H1 (cell line): ENCODE data around the gene CABP1. TPM values are rescaled to one million over a fixed set of nuclear protein-coding genes. Genes with fewer than 3 reads are reported as not detected.

Source experiments
- CTCF ChIA-PET: fragments of 300-600 bp; sonication (Branson Sonifier 250); formaldehyde crosslinking; loops from one replicate; lab custom pipeline; 2021; ENCODE audit not compliant: partially characterized antibody; lab: Charles Lee
- POLR2A ChIA-PET: fragments of 300-600 bp; sonication (Branson Sonifier 250); formaldehyde crosslinking; loops from one replicate; lab custom pipeline; 2021; ENCODE audit warnings: inconsistent platforms; ENCODE audit not compliant: partially characterized antibody; lab: Charles Lee
- DNase-seq, 2 experiments: peaks; one replicate each; pipeline versions ENCODE4 v3.0.0 to v3.0.0-alpha.2; 2010 to 2022; ENCODE audit warnings: low spot score in 2 of 2, low read depth in 1 of 2, mixed read lengths in 1 of 2
- FAIRE-seq: peaks from 2 replicates; lab custom pipeline; 2011; peaks lifted over from hg19 to GRCh38; lab: Jason Lieb, UNC
- H2AFZ ChIP-seq: 2 replicates; pipeline ENCODE4 v1.8.1; 2012; ENCODE audit warnings: low read length, inconsistent platforms
- H2AK5ac ChIP-seq: 2 replicates; pipeline ENCODE4 v1.6.1; 2013; ENCODE audit warnings: low read depth, low read length
- H2BK120ac ChIP-seq: replicated peaks from 2 replicates; pipeline ENCODE3; 2013; ENCODE audit warnings: low read depth, low read length, inconsistent platforms
- H2BK12ac ChIP-seq: 2 replicates; pipeline ENCODE4 v1.6.1; 2013; ENCODE audit warnings: low read depth, low read length
- H2BK15ac ChIP-seq: 2 replicates; pipeline ENCODE4 v1.6.1; 2013; ENCODE audit warnings: low read length
- H2BK20ac ChIP-seq: 2 replicates; pipeline ENCODE4 v1.6.1; 2013; ENCODE audit warnings: low read length
- H2BK5ac ChIP-seq: 2 replicates; pipeline ENCODE4 v1.6.1; 2013; ENCODE audit warnings: low read depth, low read length
- H3K14ac ChIP-seq: 2 replicates; pipeline ENCODE4 v1.6.1; 2013; ENCODE audit warnings: inconsistent platforms; ENCODE audit not compliant: insufficient read length
- H3K18ac ChIP-seq: 2 replicates; pipeline ENCODE4 v1.6.1; 2013; ENCODE audit warnings: low read length; ENCODE audit errors: extremely low read depth
- H3K23ac ChIP-seq: 2 replicates; pipeline ENCODE4 v1.6.1; 2013; ENCODE audit warnings: inconsistent platforms; ENCODE audit not compliant: insufficient read length
- H3K23me2 ChIP-seq: 2 replicates; pipeline ENCODE4 v1.6.1; 2013; ENCODE audit warnings: low read depth, low read length
- H3K27ac ChIP-seq: 2 replicates; pipeline ENCODE4 v1.6.1; 2011; ENCODE audit warnings: low read depth, low read length, inconsistent platforms
- H3K27me3 ChIP-seq, 4 experiments: replicated peaks in 1 of 4; 1 replicate in 1 of 4; 2 replicates in 3 of 4; pipeline versions ENCODE4 v1.6.1 to v1.8.1; 2011 to 2013; ENCODE audit warnings: low read length in 3 of 4, mild to moderate bottlenecking in 3 of 4, inconsistent platforms in 2 of 4, mixed read lengths in 2 of 4, moderate library complexity in 1 of 4; ENCODE audit not compliant: control insufficient read depth in 3 of 4, insufficient read depth in 3 of 4; ENCODE audit errors: extremely low read depth in 1 of 4
- H3K36me3 ChIP-seq, 4 experiments: 2 replicates each; pipeline versions ENCODE4 v1.6.1 to v1.8.1; 2011 to 2013; ENCODE audit warnings: mild to moderate bottlenecking in 4 of 4, low read length in 3 of 4, moderate library complexity in 2 of 4, control low read depth in 1 of 4, inconsistent platforms in 1 of 4; ENCODE audit not compliant: insufficient read depth in 4 of 4, control insufficient read depth in 2 of 4
- H3K4ac ChIP-seq: replicated peaks from 2 replicates; pipeline ENCODE3; 2013; ENCODE audit warnings: low read length, low read depth, mixed read lengths, inconsistent platforms; ENCODE audit not compliant: insufficient read length
- H3K4me1 ChIP-seq, 4 experiments: replicated peaks in 1 of 4; 1 replicate in 1 of 4; 2 replicates in 3 of 4; pipeline versions ENCODE4 v1.6.1 to v1.8.1; 2011 to 2013; ENCODE audit warnings: low read length in 3 of 4, inconsistent platforms in 2 of 4, mixed read lengths in 1 of 4; ENCODE audit not compliant: insufficient read depth in 4 of 4, control insufficient read depth in 3 of 4
- H3K4me2 ChIP-seq, 2 experiments: 2 replicates each; pipeline versions ENCODE4 v1.6.1 to v1.8.1; 2011 to 2013; ENCODE audit warnings: low read depth in 2 of 2, low read length in 2 of 2, control low read depth in 1 of 2, inconsistent platforms in 1 of 2, mild to moderate bottlenecking in 1 of 2; ENCODE audit not compliant: insufficient read depth in 1 of 2
- H3K4me3 ChIP-seq, 4 experiments: fragments of 200-600, 300-600 bp in 1 of 4; sonication (generic), shearing (Covaris generic), sonication (Bioruptor Twin) in 1 of 4; 2 replicates each; pipeline versions ENCODE4 v1.5.1 to v1.8.1; 2011 to 2016; ENCODE audit warnings: low read length in 4 of 4, low read depth in 3 of 4, control low read depth in 2 of 4, inconsistent platforms in 2 of 4, mild to moderate bottlenecking in 2 of 4, mixed read lengths in 1 of 4, moderate library complexity in 1 of 4; ENCODE audit not compliant: insufficient read depth in 2 of 4; ENCODE audit errors: extremely low read depth in 1 of 4
- H3K56ac ChIP-seq: replicated peaks from 2 replicates; pipeline ENCODE3; 2013; ENCODE audit warnings: low read depth, mild to moderate bottlenecking, mixed read lengths, low read length, inconsistent platforms; ENCODE audit not compliant: insufficient read length
- H3K79me1 ChIP-seq: 2 replicates; pipeline ENCODE4 v1.6.1; 2013; ENCODE audit warnings: low read depth, low read length, control low read depth
- H3K79me2 ChIP-seq, 2 experiments: 2 replicates each; pipeline versions ENCODE4 v1.6.1 to v1.8.1; 2012 to 2013; ENCODE audit warnings: low read length in 2 of 2, mild to moderate bottlenecking in 2 of 2, inconsistent platforms in 1 of 2; ENCODE audit not compliant: insufficient read depth in 2 of 2, control insufficient read depth in 1 of 2
- H3K9ac ChIP-seq, 4 experiments: replicated peaks in 1 of 4; 1 replicate in 1 of 4; 2 replicates in 3 of 4; pipeline versions ENCODE4 v1.6.1 to v1.8.1; 2011 to 2013; ENCODE audit warnings: low read depth in 3 of 4, low read length in 3 of 4, control low read depth in 2 of 4, mild to moderate bottlenecking in 2 of 4, moderate library complexity in 2 of 4, inconsistent platforms in 1 of 4; ENCODE audit errors: extremely low read depth in 1 of 4
- H3K9me3 ChIP-seq, 2 experiments: 2 replicates each; pipeline versions ENCODE4 v1.6.1 to v1.8.1; 2012 to 2013; ENCODE audit warnings: mild to moderate bottlenecking in 2 of 2, moderate library complexity in 2 of 2, control low read depth in 1 of 2, inconsistent platforms in 1 of 2, low read depth in 1 of 2, low read length in 1 of 2, mixed read lengths in 1 of 2; ENCODE audit not compliant: insufficient read depth in 2 of 2
- H4K20me1 ChIP-seq, 2 experiments: replicated peaks in 1 of 2; 2 replicates each; pipeline versions ENCODE3 to v1.8.1; 2011 to 2013; ENCODE audit warnings: inconsistent platforms in 2 of 2, low read length in 2 of 2, mild to moderate bottlenecking in 1 of 2; ENCODE audit not compliant: insufficient read depth in 2 of 2, control insufficient read depth in 1 of 2
- H4K5ac ChIP-seq: 2 replicates; pipeline ENCODE4 v1.6.1; 2013; ENCODE audit warnings: low read length, low read depth, mixed read lengths, inconsistent platforms; ENCODE audit not compliant: insufficient read length
- H4K8ac ChIP-seq: 2 replicates; pipeline ENCODE4 v1.8.0; 2013; ENCODE audit warnings: mild to moderate bottlenecking, moderate library complexity, low read length, inconsistent platforms; ENCODE audit not compliant: insufficient read depth; ENCODE audit errors: extremely low read depth
- H4K91ac ChIP-seq: replicated peaks from 2 replicates; pipeline ENCODE3; 2013; ENCODE audit warnings: low read length, mixed read lengths, inconsistent platforms; ENCODE audit not compliant: insufficient read length
- ATF3 ChIP-seq: IDR thresholded peaks from 2 replicates; pipeline ENCODE4 v1.6.1; 2011; ENCODE audit warnings: low read depth, mild to moderate bottlenecking, low read length; ENCODE audit not compliant: insufficient read depth
- GTF2F1 ChIP-seq: IDR thresholded peaks from 2 replicates; pipeline ENCODE4 v1.6.1; 2012; ENCODE audit warnings: low read depth, low read length, improper control_type of control experiment, borderline replicate concordance
- RAD21 ChIP-seq, 2 experiments: IDR thresholded peaks in 1 of 2; conservative IDR thresholded peaks in 1 of 2; 2 replicates each; pipeline ENCODE4 v1.6.1; 2011; ENCODE audit warnings: low read depth in 2 of 2, low read length in 2 of 2, improper control_type of control experiment in 1 of 2, inconsistent platforms in 1 of 2, mild to moderate bottlenecking in 1 of 2, moderate library complexity in 1 of 2
- SAP30 ChIP-seq: fragments of 300-600 bp; sonication (generic); IDR thresholded peaks from 2 replicates; pipeline ENCODE4 v1.7.1; 2012; ENCODE audit warnings: low read length, moderate library complexity, mild to moderate bottlenecking, inconsistent platforms; ENCODE audit not compliant: insufficient read depth, insufficient replicate concordance
- SIN3A ChIP-seq, 2 experiments: IDR thresholded peaks in 1 of 2; conservative IDR thresholded peaks in 1 of 2; 2 replicates each; pipeline ENCODE4 v1.6.1; 2011 to 2012; ENCODE audit warnings: low read length in 2 of 2, improper control_type of control experiment in 1 of 2, low read depth in 1 of 2, mild to moderate bottlenecking in 1 of 2
- SIX5 ChIP-seq: IDR thresholded peaks from 2 replicates; pipeline ENCODE4 v1.6.1; 2011; ENCODE audit warnings: mild to moderate bottlenecking, low read depth, low read length
- SP4 ChIP-seq: IDR thresholded peaks from 2 replicates; pipeline ENCODE4 v1.6.1; 2012; ENCODE audit warnings: low read length, inconsistent platforms
- WGBS, 2 experiments: shearing (Covaris generic) in 1 of 2; methylation state at CpG; one replicate each; pipeline versions ENCODE4 v1.1.6 to v1.1.7; 2013 to 2015; ENCODE audit warnings: low lambda C conversion rate in 2 of 2, mixed read lengths in 2 of 2, inconsistent platforms in 1 of 2, low coverage in 1 of 2, missing lambda C conversion rate in 1 of 2; ENCODE audit not compliant: insufficient replicate concordance in 2 of 2, insufficient coverage in 1 of 2, insufficient read length in 1 of 2; ENCODE audit errors: extremely low coverage in 1 of 2, missing lambda C conversion rate in 1 of 2; 5-methylcytosine and 5-hydroxymethylcytosine counted together
- polyA plus RNA-seq, 7 experiments: library from polyadenylated mRNA; depleted of rRNA in 3 of 7; stranded (reverse) in 5 of 7; unstranded in 2 of 7; fragments of >200 nt in 5 of 7; fragments of 200-250 nt in 2 of 7; gene quantifications; 1 replicate in 5 of 7; 2 replicates in 1 of 7; 4 replicates in 1 of 7; pipeline versions ENCODE4 v1.2.1 to v1.2.3, GENCODE V29; 2011 to 2013; ENCODE audit warnings: missing spikeins in 2 of 7, mixed read lengths in 2 of 7
- total RNA-seq: library from RNA; stranded (reverse); fragmentation: NEBNext Ultra II Directional; extraction: Animal tissue kit (Norgen Biotek cat#: 25700); gene quantifications from 2 replicates; pipeline ENCODE4 v1.2.1, GENCODE V29; 2021

The CABP1 gene
- total and polyA plus RNA-seq, 2 of the 8 experiments (the other 6 are each of a cell fraction or from before 2014, with no cell fraction given) = 3.9 to 7.4 TPM

GRCh38 chr12:120658286-120659150 lies 18.1 kb downstream of the CABP1 start:
- H3K14ac ChIP-seq = no peak overlapping the region
- no peak overlapping the region; the same call in 1 of the 2 replicates for H3K18ac ChIP-seq
- H3K23ac ChIP-seq = no peak overlapping the region
- H2BK20ac ChIP-seq = no peak overlapping the region; the same call in 1 of the 2 replicates
- peaks cover 4% of the 10 kb centered on the region; the same call in 1 of the 2 replicates for H3K23me2 ChIP-seq
- no peaks in the 10 kb centered on the region for H3K9me3 ChIP-seq
- H3K27me3 ChIP-seq = no peaks in the 10 kb centered on the region
- no peaks in the 10 kb centered on the region for H3K36me3 ChIP-seq
- no peak overlapping the region for H3K4me3 ChIP-seq
- no peak overlapping the region for H2AFZ ChIP-seq
- H2BK12ac ChIP-seq = no peak overlapping the region
- 0 out of 2 replicates have a peak overlapping the region, but pooled peaks have one; percentile 26 for H2BK5ac ChIP-seq
- H2BK15ac ChIP-seq = no peak overlapping the region
- H3K27ac ChIP-seq = no peak overlapping the region
- H3K4me2 ChIP-seq = no peak overlapping the region
- H2AK5ac ChIP-seq = 0 out of 2 replicates have a peak overlapping the region, but pooled peaks have one; percentile 3
- H3K9ac ChIP-seq = no peak overlapping the region
- H3K4me1 ChIP-seq = no peaks in the 10 kb centered on the region
- peaks cover 0 to 4% of the 10 kb centered on the region in 2 experiments for H4K20me1 ChIP-seq
- no peak overlapping the region for H3K4ac ChIP-seq
- ChIA-PET POLR2A (interaction anchor here (0.6 to 0.9 kb wide), 2 partner anchors 36 to 215 kb away, joined by 3 read pairs; no protein-coding TSS in a partner anchor), CTCF (interaction anchor here (0.7 to 7.3 kb wide), 7 partner anchors 11 to 76 kb away, joined by 3 to 100 read pairs (median 4); no protein-coding TSS in a partner anchor)
- no peak overlapping the region for H3K56ac ChIP-seq
- 91% methylated on average over 22 of the region's 22 CpGs; no CpG with 5 or more reads in 1 of the 2 experiments for WGBS, 2 experiments
- H4K91ac ChIP-seq = no peak overlapping the region
- no peaks in the 10 kb centered on the region; the same call in 1 of the 2 replicates for H3K79me1 ChIP-seq
- H4K8ac ChIP-seq = no peak overlapping the region; the same call in none of the 2 replicates
- FAIRE-seq = no peak
- H4K5ac ChIP-seq = no peak overlapping the region
- no peak overlapping the region for H2BK120ac ChIP-seq
- no peaks in the 10 kb centered on the region for H3K79me2 ChIP-seq
- peak in 1 of 2 experiments; percentile 42 for DNase-seq
- TF ChIP-seq SP4 = no peak
- no peak for TF ChIP-seq RAD21 (IDR thresholded peaks at IDR 0.05 in 1 of 2, conservative IDR thresholded peaks at IDR 0.05 in 1 of 2; ENCODE audit: low read depth in 2 of 2, low read length in 2 of 2)
- no peak for TF ChIP-seq SIN3A (conservative IDR thresholded peaks at IDR 0.05 in 1 of 2, IDR thresholded peaks at IDR 0.05 in 1 of 2; ENCODE audit: low read depth in 1 of 2, low read length in 2 of 2)
- TF ChIP-seq SAP30 = no peak
- no peak for TF ChIP-seq ATF3
- TF ChIP-seq SIX5 = no peak
- TF ChIP-seq GTF2F1 = no peak
